ENCODE results near the gene UBE2E1.
A peak's percentile ranks its signal among the peaks of the same experiment; 100 is the strongest.
"Not testable (repeated sequence)": the region's sequence is repeated elsewhere in the genome, so short reads cannot be mapped to it uniquely, and the experiment has no call there.

Gene UBE2E1

GRCh38 chr3:23884481-23884880 lies 78.7 kb downstream of the UBE2E1 start:
- no peak for DNase-seq

DNA sequence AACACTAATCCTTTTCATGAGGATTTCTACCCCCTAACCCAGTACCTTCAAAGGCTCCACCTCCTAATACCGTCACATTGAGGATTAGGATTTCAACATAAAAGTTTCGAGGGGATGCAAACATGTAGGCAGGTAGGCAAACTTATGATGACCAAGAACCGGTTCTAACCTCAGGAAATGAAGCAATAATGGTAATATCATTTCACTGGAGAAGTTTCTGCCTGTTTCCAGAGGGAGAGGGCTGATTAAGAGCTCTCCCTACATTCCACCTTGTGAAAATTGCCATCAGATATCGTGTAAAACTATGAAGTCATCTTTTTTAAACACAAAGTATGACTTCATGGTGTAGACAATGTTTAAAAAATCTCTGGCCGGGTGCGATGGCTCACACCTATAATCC lies 79.5 kb downstream of the UBE2E1 start:
- no peak for DNase-seq

DNA sequence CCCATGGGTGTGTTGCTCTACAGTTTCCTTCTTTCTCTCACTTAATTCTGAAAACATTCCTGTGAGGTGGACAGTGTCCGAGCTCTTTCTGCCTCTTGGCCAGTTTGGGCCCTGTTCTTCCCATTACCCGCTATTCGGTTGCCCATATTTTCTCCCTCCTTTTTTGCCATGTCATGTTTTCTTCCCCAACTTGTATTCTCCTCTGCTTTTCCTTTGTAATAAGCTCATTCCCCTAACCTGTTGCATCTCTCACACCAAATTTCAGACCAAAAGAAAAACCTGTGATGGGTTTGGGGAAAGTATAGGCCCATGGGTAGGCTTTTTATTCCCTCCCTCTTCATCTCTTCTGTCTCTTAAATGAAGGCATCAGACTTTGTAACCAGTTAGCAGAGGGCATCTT lies 80.6 kb downstream of the UBE2E1 start:
- no peak for DNase-seq

DNA sequence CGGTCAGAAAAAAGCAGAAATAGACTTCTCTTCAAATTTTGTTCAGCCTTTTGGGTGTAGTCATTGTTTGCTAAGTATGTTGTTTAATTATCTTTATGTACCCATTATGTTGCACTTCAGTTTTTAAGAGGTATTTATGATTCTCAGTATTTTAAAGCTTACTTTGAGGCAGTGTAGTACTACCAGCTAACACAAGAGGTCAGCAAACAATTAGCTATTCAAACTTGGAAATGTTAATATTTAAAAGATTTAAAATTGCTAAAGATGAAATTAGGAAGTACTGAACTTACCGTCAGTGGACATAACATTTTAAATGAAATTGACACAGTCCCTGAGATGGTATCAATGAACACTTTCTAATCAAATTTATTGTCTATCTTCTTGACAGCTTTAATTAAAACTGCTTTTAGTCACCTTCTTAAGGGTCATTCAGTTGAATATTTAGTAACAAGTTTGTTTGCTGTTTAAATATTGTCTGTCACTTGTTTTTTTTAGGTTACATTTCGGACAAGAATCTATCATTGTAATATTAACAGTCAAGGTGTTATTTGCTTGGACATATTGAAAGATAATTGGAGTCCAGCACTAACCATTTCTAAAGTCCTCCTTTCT lies 83.0 kb downstream of the UBE2E1 start:
- no peak for DNase-seq

GRCh38 chr3:23889386-23889785 lies 83.6 kb downstream of the UBE2E1 start:
- no peak for DNase-seq

GRCh38 chr3:23889950-23890349 lies 84.2 kb downstream of the UBE2E1 start:
- DNase-seq, result no peak

DNA sequence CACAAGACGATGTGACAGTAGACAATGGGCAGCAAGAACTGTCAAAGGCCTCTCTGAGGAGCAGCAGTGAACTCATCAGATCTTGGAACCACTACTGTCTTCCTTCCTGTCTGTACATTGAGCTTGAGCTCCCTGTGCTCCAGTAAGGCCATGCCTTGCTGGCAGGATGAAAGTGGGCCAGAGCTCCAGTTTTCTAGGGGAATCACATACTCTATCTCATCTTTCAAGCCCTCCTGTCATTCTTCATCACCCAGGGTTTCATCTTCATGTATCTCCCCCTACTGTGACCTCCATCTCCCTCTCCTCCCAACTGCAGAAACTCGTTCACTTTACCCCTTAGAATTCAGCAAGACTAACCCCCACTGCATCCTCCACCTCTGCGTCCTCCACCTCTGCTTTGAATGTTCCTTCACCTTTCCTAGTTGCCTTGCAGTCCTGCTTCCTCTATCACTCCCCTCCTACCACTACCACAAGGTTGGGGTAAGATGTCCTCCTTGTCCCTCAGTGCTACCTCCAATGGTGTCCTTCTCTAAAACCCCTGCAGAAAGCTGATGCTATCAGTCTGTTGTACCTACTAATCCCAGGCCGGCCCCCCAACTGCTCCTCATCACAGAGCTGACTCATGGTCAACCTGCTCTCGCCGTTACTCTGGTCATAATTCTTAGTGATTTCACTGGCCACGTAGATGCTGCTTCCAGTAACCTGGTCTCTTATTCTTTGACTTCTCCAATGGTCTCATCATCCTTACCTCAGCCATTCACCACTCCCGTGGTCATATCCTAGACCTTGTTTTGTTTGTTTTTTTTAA lies 88.7 kb downstream of the UBE2E1 start:
- DNase-seq, result no peak

GRCh38 chr3:23895181-23895580 lies 89.4 kb downstream of the UBE2E1 start:
- DNase-seq, result no peak

GRCh38 chr3:23900744-23901143 lies 95.0 kb downstream of the UBE2E1 start:
- no peak for DNase-seq

GRCh38 chr3:23904545-23904944 lies 98.8 kb downstream of the UBE2E1 start:
- DNase-seq, result no peak

- no peak for DNase-seq
Measured at GRCh38 chr3:23909341-23909740, 103.6 kb downstream of the UBE2E1 start.

DNA sequence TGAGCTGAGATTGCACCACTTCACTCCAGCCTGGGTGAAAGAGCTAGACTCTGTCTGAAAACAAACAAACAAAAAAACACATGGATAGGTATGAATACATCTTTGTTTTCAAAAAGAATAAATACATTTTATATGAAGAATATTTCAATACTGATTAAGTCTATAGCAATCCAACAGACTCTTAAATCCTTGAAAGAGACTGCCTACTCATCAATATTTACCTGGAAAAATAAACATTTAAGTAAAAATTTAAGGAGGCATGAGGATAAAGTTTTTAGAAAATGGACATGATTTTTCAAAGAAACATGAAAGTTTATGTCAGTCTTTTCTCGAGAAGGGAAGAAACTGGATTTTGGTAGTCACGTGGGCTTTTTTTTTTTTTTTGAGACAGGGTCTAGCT lies 105.6 kb downstream of the UBE2E1 start:
- no peak for DNase-seq

DNA sequence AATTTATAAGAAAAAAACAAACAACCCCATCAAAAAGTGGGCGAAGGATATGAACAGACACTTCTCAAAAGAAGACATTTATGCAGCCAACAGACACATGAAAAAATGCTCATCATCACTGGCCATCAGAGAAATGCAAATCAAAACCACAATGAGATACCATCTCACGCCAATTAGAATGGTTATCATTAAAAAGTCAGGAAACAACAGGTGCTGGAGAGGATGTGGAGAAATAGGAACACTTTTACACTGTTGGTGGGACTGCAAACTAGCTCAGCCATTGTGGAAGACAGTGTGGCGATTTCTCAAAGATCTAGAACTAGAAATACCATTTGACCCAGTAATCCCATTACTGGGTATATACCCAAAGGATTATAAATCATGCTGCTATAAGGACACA lies 106.6 kb downstream of the UBE2E1 start:
- not testable (repeated sequence) for DNase-seq

GRCh38 chr3:23913182-23913581 lies 107.4 kb downstream of the UBE2E1 start:
- DNase-seq, result no peak

DNA sequence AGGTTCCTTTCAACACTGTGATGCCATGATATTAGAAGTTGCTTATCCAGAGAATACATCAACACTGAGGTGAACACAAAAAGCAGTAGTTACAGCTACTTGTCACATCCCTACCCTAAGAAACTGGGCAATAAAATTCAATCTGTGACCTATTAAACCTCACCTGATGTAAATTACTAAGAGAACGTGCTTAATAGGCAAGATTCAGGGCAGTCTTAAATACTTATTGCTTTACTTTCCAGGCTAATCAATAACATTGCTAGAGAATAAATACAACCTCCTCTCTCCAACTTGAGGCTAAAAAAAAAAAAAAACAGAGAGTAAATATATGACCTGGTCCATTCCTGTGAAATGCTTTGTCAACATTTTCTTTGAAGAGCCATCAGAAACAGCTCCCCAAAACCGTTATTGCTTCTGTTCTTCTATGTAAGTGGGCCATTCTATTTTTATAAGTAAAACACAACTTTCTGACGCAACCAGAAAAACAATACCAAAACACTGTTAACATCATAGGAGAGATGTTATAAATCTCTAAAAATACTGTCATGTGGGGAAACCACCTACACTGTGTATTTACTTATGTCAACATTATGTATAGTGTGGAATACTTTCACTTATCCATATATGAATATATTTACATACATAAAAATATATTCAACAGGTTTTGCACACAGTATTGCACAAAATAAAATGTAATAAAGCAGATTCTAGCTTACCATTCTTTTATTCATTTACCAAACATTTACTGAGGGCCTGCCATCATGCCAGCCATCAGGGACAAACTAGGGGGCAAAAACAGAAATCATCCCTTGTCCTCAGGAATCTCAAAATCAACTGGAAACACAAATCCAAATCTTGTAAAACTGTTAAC lies 108.4 kb downstream of the UBE2E1 start:
- DNase-seq, result no peak

DNA sequence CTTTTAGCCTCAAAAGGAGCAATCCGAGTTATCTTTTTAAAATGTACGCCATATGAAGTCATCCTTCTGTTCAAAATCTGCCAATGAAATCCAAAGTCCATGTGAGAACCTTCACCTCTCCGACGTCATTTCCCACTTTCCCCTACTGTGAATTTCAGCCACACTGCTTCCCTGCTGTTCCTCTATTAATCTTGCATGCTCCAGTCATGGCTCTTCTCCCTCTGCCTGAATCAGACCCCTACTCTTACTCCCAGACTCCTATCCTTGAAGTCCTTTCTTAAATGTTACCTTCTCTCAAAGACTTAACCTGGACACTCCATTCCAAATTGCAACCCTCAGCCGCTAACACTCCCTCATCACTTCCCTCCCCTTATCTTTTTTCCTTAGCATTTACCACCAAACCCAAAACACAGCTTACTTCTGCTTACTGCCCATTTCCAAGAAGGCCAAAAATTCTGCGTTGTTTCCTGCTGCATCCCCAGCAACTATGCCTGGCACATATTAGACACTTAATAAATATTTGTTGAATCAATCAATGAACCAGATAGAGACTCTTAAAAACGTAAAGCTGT lies 109.9 kb downstream of the UBE2E1 start:
- no peak for DNase-seq

DNA sequence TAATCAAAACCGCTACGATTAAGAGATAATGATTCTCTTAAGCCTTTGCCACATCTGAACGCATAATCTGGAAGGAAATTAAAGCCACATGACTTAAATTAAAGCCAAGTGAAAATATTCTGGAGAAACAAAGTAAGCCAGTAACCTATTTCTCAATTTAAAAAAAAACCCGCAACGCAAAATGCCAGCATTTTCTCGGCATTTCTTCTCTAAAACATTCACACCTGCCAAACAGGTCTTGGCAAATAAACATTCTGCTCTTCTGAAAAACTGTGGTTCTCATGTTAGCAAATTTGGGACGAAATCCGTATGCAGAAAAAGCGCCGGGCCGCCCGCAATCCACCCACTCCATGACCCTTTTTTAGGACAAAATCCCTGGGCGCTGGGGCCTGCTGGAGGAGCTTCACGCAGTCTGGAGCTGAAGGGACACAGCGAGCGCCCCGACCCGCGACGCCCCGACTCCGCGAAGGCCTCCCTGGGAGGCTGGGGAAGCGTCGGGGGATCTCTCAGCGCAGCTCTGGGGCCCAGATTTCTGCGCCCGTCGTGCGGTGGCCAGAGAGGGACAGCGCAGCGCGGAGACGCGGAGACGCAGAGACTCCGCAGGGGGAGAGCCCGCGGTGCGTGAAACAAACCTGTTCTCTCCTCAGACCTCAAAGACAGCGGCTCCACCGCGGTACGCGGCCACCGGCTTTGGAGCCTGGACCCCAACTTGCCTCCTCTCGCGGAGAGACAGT lies 110.6 kb downstream of the UBE2E1 start:
- DNase-seq, result no peak

- DNase-seq, result peak; percentile 96 to 97
Measured at GRCh38 chr3:23916886-23917678, 111.3 kb downstream of the UBE2E1 start, which contains the start of the genes NKIRAS1 and RPL15. Gene NKIRAS1 (minus strand): TSS chr3:23916990. CDS start chr3:23910904, 6,086 bp downstream. Gene RPL15 (plus strand): TSS chr3:23917132. CDS start chr3:23917860, 728 bp downstream.

DNA sequence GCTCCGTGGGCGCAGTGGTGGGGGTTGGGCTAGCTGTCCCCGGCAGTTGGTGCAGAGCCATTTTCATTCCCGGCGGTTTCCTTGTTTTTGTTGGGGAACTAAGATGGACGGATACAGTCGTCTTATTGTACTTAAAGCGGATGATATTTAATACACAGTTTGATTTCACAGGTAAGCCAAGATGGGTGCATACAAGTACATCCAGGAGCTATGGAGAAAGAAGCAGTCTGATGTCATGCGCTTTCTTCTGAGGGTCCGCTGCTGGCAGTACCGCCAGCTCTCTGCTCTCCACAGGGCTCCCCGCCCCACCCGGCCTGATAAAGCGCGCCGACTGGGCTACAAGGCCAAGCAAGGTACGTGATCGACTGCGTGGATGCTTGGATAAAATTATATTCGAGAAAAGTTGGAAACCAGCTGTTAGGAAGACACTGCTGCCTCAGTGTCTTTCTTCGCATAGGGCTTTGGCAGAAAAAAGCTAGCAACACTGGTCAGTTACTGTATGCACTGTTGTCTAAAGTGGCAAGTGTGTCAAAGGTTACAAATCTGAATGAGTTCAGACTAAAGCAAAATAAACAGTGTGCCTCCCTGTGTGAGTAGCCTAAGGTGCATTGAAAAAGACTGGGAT lies 112.0 kb downstream of the UBE2E1 start:
- not testable (repeated sequence) for DNase-seq

DNA sequence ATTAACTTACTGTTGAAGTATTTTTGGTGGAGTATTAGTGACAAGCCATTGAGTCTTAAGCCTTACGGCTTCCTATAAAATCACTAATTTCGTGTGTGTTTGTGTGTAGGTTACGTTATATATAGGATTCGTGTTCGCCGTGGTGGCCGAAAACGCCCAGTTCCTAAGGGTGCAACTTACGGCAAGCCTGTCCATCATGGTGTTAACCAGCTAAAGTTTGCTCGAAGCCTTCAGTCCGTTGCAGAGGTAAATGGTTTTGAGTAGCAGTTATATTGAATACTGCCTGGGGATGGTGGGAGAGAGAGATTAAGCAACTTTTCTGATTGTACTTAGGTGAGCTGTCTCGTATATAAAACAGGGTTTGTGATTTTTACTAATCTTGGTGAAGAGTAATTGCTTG lies 112.6 kb downstream of the UBE2E1 start:
- not testable (repeated sequence) for DNase-seq

DNA sequence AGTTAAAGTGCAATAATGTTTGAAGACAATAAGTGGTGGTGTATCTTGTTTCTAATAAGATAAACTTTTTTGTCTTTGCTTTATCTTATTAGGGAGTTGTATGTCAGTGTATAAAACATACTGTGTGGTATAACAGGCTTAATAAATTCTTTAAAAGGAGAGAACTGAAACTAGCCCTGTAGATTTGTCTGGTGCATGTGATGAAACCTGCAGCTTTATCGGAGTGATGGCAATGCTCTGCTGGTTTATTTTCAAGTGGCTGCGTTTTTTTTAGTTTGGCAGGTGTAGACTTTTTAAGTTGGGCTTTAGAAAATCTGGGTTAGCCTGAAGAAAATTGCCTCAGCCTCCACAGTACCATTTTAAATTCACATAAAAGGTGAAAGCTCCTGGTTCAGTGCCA lies 113.9 kb downstream of the UBE2E1 start:
- DNase-seq, result no peak
